PC-9 (cell line): ENCODE data around the gene CELSR2.

Experiments used
- EZH2 ChIP-seq: fragments of 200-600 bp; sonication (generic); IDR thresholded peaks from 2 replicates; pipeline ENCODE4 v1.8.0; 2017; ENCODE audit warnings: antibody characterized with exemption, low read depth
- TF ChIP-seq, protein P1 (sequence below): fragments of 200-600 bp; sonication (generic); conservative IDR thresholded peaks from 2 replicates; pipeline ENCODE4 v1.6.1; 2017; ENCODE audit warnings: mixed run types, antibody characterized with exemption, mild to moderate bottlenecking, moderate library complexity

DNA sequence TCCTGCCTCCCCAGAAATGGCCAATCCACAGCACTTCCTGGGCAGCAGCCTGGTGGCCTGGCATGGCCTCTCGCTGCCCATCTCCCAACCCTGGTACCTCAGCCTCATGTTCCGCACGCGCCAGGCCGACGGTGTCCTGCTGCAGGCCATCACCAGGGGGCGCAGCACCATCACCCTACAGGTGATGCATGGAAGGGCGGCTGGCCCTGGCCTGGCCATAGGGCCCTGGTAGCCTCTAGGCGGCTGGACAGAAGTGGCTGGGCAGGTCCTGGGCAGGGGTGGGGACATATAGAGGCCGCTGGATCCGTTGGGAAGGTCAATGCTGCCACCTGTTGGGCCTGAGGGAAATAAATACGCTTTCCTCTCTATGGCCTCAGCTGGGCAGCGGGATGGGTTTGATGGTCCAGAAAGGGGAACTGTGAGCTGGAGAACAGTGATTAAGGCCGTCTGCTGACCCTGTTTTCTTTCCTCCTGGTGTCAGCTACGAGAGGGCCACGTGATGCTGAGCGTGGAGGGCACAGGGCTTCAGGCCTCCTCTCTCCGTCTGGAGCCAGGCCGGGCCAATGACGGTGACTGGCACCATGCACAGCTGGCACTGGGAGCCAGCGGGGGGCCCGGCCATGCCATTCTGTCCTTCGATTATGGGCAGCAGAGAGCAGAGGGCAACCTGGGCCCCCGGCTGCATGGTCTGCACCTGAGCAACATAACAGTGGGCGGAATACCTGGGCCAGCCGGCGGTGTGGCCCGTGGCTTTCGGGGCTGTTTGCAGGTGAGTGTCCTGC is 14.4 kb downstream of the CELSR2 start:
- TF ChIP-seq, protein P1, sequence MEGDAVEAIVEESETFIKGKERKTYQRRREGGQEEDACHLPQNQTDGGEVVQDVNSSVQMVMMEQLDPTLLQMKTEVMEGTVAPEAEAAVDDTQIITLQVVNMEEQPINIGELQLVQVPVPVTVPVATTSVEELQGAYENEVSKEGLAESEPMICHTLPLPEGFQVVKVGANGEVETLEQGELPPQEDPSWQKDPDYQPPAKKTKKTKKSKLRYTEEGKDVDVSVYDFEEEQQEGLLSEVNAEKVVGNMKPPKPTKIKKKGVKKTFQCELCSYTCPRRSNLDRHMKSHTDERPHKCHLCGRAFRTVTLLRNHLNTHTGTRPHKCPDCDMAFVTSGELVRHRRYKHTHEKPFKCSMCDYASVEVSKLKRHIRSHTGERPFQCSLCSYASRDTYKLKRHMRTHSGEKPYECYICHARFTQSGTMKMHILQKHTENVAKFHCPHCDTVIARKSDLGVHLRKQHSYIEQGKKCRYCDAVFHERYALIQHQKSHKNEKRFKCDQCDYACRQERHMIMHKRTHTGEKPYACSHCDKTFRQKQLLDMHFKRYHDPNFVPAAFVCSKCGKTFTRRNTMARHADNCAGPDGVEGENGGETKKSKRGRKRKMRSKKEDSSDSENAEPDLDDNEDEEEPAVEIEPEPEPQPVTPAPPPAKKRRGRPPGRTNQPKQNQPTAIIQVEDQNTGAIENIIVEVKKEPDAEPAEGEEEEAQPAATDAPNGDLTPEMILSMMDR: peak; percentile 100
- TF ChIP-seq EZH2: no peak
